Stimulated activated CD8-positive, alpha-beta memory T cell treated with anti-CD3 and anti-CD28 coated beads, Interleukin-7, amount 100 ng/mL, for 48 hours (primary cell): ENCODE data around the gene GNG7.
"Not testable (repeated sequence)": the region's sequence is repeated elsewhere in the genome, so short reads cannot be mapped to it uniquely, and the experiment has no call there.

Source experiments
- DNase-seq, 2 donors: peaks; one replicate each; pipeline ENCODE4 v3.0.0-alpha.2; 2020; ENCODE audit warnings: low read depth in 1 of 2; ENCODE audit errors: extremely low read depth in 1 of 2

Gene GNG7

GRCh38 chr19:2646866-2647535, 55.5 kb downstream of the GNG7 start:
- no peak for DNase-seq

DNA sequence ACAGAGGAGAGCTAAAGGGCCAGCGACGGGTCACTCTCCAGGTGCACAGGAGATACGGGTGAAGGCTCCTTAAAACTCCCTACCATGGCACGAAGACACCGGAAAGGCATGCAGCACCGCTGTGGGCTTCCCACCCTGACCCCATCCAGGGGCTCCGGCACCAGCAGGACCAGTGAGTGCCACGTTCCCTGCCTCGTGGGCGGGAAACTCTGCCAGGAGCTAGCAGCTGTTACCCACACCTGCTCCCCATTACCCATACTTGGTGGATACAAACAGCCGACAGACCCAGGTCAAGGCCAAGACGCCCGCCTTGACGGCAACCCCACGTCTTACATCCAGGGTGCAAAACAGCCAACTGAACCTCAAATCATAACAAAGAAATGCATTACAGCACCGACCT, 56.7 kb downstream of the GNG7 start:
- no peak for DNase-seq

GRCh38 chr19:2643123-2643737, 59.3 kb downstream of the GNG7 start:
- not testable (repeated sequence) for DNase-seq

GRCh38 chr19:2641332-2641698, 61.2 kb downstream of the GNG7 start:
- DNase-seq: no peak

DNA sequence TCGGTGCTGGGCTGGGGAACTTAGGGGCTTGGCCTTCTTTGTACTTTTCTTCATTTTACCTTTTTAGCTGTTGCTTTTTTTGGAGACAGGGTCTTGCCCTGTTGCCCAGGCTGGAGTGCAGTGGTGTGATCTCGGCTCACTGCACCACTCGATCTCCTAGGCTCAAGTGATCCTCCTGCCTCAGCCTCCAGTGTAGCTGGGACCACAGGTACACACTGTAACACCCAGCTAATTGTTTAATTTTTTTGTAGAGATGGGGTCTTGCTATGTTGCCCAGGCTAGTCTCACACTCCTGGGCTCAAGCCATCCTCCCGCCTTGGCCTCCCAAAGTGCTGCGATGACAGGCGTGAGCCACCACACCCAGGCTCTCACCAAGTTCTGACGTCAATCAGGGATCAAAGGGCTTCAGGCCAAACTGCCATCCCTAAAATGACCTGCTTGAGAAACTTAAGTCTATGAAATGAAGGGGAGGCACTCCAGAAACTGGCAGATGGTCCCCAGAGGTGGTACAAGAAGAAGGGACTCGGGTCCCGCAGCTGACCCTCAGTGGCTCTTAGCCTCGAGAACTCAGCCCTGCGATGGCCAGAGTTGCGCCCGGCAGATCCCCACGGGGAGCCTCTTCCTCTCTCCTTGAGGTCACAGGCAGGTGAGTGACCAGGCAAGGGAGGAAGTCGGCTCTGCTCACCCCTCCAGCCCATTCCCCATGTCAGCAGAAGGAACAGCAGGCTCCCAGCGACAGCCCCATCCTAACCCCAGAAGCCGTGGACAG, 61.7 kb downstream of the GNG7 start:
- no peak for DNase-seq

GRCh38 chr19:2639999-2640398, 62.5 kb downstream of the GNG7 start:
- no peak for DNase-seq

DNA sequence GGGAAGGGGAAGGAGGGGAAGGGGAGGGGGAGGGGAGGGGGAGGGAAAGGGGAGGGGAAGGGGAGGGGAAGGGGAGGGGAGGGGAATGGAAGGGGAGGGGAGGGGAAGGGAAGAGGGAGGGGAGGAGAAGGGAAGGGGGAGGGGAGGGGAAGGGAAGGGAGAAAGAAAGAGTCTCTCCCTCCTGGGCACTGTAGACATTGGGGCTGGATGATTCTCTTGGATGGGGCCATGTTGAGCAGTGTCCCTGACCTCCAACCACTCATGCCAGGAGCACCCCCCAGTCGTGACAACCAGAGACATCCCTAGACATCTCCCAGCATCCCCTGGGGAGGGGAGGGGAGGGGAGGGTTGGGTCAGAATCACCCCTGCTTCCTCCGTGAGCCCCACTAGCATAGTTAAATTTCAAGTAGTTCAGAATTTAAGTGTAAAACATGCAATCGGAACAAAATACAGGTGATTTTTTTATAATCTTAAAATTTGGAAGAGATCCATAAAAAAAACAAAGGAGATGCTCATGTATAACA, 64.0 kb downstream of the GNG7 start:
- DNase-seq: no peak

DNA sequence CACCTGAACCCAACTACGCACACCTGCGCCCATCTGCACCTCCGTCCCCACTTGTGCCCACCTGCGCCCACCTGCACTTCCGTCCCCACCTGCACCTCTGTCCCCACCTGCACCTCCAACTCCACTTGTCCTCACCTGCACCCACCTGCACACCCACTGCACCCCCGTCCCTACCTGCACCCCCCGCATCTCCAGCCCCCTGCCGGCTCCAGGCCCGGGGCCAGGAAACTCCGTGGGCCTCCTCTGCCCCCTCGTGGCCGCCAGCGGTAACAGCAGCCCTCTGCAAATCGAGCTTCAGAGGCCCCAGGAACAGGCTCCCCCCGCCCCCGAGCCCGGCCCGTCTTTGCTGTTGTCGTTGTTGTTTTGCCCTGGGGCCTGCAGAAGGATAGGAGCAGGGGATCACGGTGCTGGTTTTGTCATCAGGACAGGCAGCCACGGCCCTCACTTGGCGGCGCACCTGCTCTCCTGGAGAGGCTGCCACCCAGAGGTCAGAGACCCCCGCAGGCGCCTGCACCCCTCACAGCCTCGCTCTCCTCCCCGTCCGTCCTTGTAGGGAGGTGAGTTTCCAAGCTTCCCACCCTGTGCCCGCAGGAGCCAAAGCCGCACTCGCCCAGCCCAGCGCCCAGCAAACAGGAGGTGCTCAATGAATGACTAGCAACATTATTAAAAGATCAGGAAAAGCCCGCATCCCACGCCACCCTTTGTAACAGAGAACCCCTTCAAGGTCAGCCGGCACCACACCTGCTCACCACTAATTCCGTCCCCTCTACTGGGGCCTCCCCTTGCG, 65.4 kb downstream of the GNG7 start:
- DNase-seq: peak in 1 of 2 donors; percentile 45

DNA sequence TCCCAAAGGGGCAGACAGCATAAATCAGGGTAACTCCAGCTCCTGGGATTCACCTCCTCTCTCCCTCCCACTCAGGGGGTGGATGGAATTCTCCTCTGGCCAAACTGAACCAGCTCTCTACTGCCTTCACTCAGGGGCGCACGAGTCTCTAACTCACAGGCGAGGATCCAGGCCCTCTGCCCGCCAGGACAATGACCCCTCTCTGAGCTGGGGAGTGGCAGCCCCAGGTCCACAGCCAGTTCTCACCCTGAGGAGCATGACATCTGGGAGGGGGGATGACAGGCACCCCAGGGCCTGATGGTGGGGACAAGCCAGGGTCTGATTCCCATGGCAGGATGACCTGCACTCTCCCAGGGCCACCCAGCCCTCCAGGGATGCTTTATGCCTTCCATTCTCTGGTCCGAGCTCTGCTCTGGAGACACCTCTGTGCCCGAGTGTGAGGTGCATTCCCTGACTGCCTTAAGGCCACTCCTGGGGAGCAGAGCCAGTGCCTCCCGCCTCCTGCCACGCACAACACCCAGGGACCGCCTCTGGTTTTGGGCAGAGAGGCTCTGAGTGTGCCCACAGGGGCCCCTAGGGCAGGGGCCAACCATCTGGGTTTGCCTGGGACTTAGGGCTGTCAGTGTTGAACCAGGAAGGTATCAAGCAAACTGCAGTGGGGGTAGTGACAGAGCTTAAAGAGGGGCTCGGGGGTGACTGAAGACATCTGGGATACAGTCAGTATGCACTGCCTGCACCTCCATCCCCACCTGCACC, 66.2 kb downstream of the GNG7 start:
- no peak for DNase-seq

- no peak for DNase-seq
Measured at GRCh38 chr19:2634960-2635359, 67.5 kb downstream of the GNG7 start.

GRCh38 chr19:2634228-2634951, 68.1 kb downstream of the GNG7 start:
- no peak for DNase-seq

- DNase-seq: no peak
Measured at GRCh38 chr19:2633693-2634075, 68.8 kb downstream of the GNG7 start.

DNA sequence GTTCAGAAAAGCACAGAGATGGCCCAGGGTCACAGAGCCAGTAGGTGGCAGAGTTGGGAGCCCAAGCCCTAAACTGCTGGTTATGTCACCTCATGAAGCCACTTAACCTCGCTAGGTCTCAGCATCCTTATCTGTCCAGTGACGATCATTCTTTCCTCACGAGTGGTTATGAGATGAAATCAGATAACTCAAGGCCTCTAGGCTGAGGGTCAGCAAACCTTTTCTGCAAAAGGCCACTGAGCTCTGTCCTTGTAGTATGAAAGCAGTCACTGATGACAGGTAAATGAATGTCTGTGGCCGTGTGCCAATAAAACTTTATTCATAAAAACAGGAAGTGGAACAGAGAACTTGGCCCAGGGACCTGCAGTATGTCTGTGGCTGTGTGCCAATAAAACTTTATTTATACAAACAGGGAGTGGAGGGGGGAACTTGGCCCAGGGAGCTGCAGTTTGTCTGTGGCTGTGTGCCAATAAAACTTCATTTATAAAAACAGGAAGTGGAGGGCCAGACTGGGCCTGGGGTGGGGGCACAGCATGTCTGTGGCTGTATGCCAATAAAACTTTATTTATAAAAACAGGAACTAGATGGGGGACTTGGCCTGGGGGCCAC, 71.2 kb downstream of the GNG7 start:
- no peak for DNase-seq

GRCh38 chr19:2630352-2631001, 72.0 kb downstream of the GNG7 start:
- DNase-seq: no peak

- DNase-seq: no peak
Measured at GRCh38 chr19:2629491-2630351, 72.8 kb downstream of the GNG7 start.

GRCh38 chr19:2628597-2628996, 73.9 kb downstream of the GNG7 start:
- no peak for DNase-seq

- no peak for DNase-seq
Measured at GRCh38 chr19:2627855-2628254, 74.6 kb downstream of the GNG7 start.

DNA sequence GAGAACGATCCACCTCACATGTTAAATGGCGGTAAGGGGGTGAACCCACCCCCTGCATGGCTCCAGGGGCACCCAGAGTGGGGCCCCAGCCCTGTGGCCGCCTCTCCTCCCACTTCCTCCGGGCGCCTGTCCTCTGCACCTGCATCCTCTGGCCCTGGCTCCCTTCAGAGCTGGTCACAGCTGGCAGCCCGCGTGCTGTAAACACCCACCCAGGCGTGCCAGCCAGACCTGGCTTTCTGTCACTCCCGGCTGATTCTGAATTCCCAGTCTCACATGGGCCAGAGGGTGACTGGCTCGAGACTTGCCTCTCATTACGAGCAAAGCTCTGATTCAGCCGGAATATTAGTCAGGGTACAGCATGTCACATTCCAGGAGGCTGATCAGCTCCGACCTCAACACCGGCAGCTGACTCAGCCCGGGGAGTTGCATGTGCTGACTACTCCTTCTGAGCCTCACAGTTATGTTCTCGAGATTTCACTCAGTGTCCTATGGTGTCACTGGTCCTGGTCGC, 75.1 kb downstream of the GNG7 start:
- DNase-seq: peak in 1 of 2 donors; percentile 54
